T-cell (primary cell): ENCODE data around the gene INTS6L. TPM values are rescaled to one million over a fixed set of nuclear protein-coding genes. Genes with fewer than 3 reads are reported as not detected.

Source experiments
- ATAC-seq, 4 experiments: fragments of 200-7000 bp in 3 of 4; fragments of 150-1000 bp in 1 of 4; cut with Tn5 transposase; replicated peaks in 1 of 4; 1 replicate in 3 of 4; 2 replicates in 1 of 4; pipeline ENCODE4 v1.10.0; 2021; ENCODE audit warnings: moderate library complexity in 3 of 4, mild to moderate bottlenecking in 2 of 4, moderate number of reproducible peaks in 1 of 4
- CTCF ChIA-PET, 2 donors: fragments of 300-600 bp; sonication (Branson Sonifier 250); formaldehyde crosslinking; loops; one replicate each; lab custom pipeline; 2022; ENCODE audit warnings: antibody characterized with exemption in 2 of 2; lab: Charles Lee
- POLR2A ChIA-PET, 2 donors: fragments of 300-600 bp; sonication (Branson Sonifier 250); formaldehyde crosslinking; loops; one replicate each; lab custom pipeline; 2022; ENCODE audit warnings: antibody characterized with exemption in 2 of 2; lab: Charles Lee
- DNase-seq, 35 experiments: peaks; one replicate each; pipeline versions ENCODE4 v3.0.0 to v3.0.0-alpha.2; 2013 to 2023
- H3K27ac ChIP-seq: one replicate; pipeline ENCODE4 v1.5.1; 2013; ENCODE audit warnings: low read length
- H3K27me3 ChIP-seq, 2 experiments: replicated peaks in 1 of 2; 1 replicate in 1 of 2; 2 replicates in 1 of 2; pipeline versions ENCODE4 v1.6.1 to v1.7.0; 2013; ENCODE audit warnings: low read length in 1 of 2, mixed read lengths in 1 of 2; ENCODE audit not compliant: control insufficient read depth in 2 of 2, insufficient read depth in 2 of 2; ENCODE audit errors: extremely low read depth in 1 of 2
- H3K36me3 ChIP-seq, 2 donors: 1 replicate in 1 of 2; 2 replicates in 1 of 2; pipeline versions ENCODE4 v1.6.1 to v1.7.0; 2013; ENCODE audit warnings: low read length in 1 of 2; ENCODE audit not compliant: control insufficient read depth in 2 of 2, insufficient read depth in 1 of 2; ENCODE audit errors: extremely low read depth in 1 of 2
- H3K4me1 ChIP-seq, 2 experiments: 1 replicate in 1 of 2; 2 replicates in 1 of 2; pipeline versions ENCODE4 v1.6.1 to v1.7.0; 2013; ENCODE audit warnings: low read length in 2 of 2, mixed read lengths in 1 of 2; ENCODE audit not compliant: insufficient read depth in 2 of 2, control insufficient read depth in 1 of 2; ENCODE audit errors: extremely low read depth in 1 of 2
- H3K4me3 ChIP-seq, 2 donors: 1 replicate in 1 of 2; 2 replicates in 1 of 2; pipeline versions ENCODE4 v1.5.1 to v1.7.0; 2013; ENCODE audit warnings: mild to moderate bottlenecking in 2 of 2, low read length in 1 of 2, moderate library complexity in 1 of 2; ENCODE audit not compliant: control insufficient read depth in 1 of 2; ENCODE audit errors: extremely low read depth in 1 of 2
- H3K9me3 ChIP-seq: 2 replicates; pipeline ENCODE4 v1.7.0; 2013
- H3K27ac Mint-ChIP-seq, 2 donors: one replicate each; pipeline ENCODE4 v1.8.0; 2020 to 2021; ENCODE audit warnings: mild to moderate bottlenecking in 2 of 2, mixed read lengths in 2 of 2
- H3K27me3 Mint-ChIP-seq, 2 donors: one replicate each; pipeline ENCODE4 v1.8.0; 2021 to 2022; ENCODE audit warnings: mixed read lengths in 2 of 2
- H3K36me3 Mint-ChIP-seq: one replicate; pipeline ENCODE4 v1.8.0; 2021; ENCODE audit warnings: mixed read lengths
- H3K4me1 Mint-ChIP-seq, 3 donors: one replicate each; pipeline ENCODE4 v1.8.0; 2020 to 2022; ENCODE audit warnings: mixed read lengths in 3 of 3, mild to moderate bottlenecking in 1 of 3
- H3K4me3 Mint-ChIP-seq, 3 donors: one replicate each; pipeline ENCODE4 v1.8.0; 2020 to 2022; ENCODE audit warnings: mild to moderate bottlenecking in 3 of 3, mixed read lengths in 3 of 3, moderate library complexity in 3 of 3
- H3K9me3 Mint-ChIP-seq, 3 donors: one replicate each; pipeline ENCODE4 v1.8.0; 2020 to 2022; ENCODE audit warnings: mixed read lengths in 3 of 3
- WGBS: methylation state at CpG from one replicate; pipeline ENCODE4 v1.1.5; 2013; ENCODE audit warnings: missing lambda C conversion rate; ENCODE audit not compliant: insufficient coverage; 5-methylcytosine and 5-hydroxymethylcytosine counted together
- total RNA-seq, 35 experiments: library from RNA in 6 of 35; stranded (reverse) in 6 of 35; fragments of 120-200 nt in 1 of 35; gene quantifications; one replicate each; pipeline versions ENCODE4 v1.2.1 to v1.2.4 and lab custom pipeline; 2013 to 2026

Gene INTS6L, protein sequence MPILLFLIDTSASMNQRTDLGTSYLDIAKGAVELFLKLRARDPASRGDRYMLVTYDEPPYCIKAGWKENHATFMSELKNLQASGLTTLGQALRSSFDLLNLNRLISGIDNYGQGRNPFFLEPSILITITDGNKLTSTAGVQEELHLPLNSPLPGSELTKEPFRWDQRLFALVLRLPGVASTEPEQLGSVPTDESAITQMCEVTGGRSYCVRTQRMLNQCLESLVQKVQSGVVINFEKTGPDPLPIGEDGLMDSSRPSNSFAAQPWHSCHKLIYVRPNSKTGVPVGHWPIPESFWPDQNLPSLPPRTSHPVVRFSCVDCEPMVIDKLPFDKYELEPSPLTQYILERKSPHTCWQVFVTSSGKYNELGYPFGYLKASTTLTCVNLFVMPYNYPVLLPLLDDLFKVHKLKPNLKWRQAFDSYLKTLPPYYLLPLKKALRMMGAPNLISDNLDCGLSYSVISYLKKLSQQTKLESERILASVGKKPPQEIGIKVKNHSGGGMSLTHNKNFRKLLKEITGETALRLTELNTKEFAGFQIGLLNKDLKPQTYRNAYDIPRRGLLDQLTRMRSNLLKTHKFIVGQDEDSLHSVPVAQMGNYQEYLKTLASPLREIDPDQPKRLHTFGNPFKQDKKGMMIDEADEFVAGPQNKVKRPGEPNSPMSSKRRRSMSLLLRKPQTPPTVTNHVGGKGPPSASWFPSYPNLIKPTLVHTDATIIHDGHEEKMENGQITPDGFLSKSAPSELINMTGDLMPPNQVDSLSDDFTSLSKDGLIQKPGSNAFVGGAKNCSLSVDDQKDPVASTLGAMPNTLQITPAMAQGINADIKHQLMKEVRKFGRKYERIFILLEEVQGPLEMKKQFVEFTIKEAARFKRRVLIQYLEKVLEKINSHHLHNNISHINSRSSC
- total RNA-seq (10 to 100 TPM; 28.6 to 41.8 (median 30.4) TPM), total RNA-seq (lab: John Stamatoyannopoulos, UW) (51.7 to 128 (median 102) reads per million in 29 experiments)
- 37.6 TPM for total RNA-seq (2013)

- no peaks in the 10 kb centered on the region for H3K9me3 Mint-ChIP-seq
- Histone ChIP-seq H3K36me3 (no peaks in the 10 kb centered on the region), H3K4me3 (peak within 1 kb of the TSS; percentile 72 to 84), H3K9me3 (no peaks in the 10 kb centered on the region), H3K27me3 (no peaks in the 10 kb centered on the region), H3K27ac (peak within 1 kb of the TSS; percentile 78), H3K4me1 (peaks cover 12 to 13% of the 10 kb centered on the region in 2 experiments)
- peak within 1 kb of the TSS; percentile 96 to 98 (median 97) for H3K4me3 Mint-ChIP-seq
- ATAC-seq (peak; percentile 72 to 77 (median 76)), DNase-seq (peak; percentile 65 to 93 (median 85))
- WGBS: 0% methylated on average over 9 of the region's 50 CpGs
- peaks cover 0 to 10% of the 10 kb centered on the region in 2 donors for H3K27me3 Mint-ChIP-seq
- peak within 1 kb of the TSS; percentile 97 to 99 for H3K27ac Mint-ChIP-seq
- peaks cover 35 to 39% (median 37%) of the 10 kb centered on the region in 3 donors for H3K4me1 Mint-ChIP-seq
- H3K36me3 Mint-ChIP-seq: peaks cover under 1% of the 10 kb centered on the region
- ChIA-PET POLR2A (no interaction called here), CTCF (interaction anchor here in 1 of 2 donors (0.9 kb wide), 1 partner anchor 24 kb away, joined by 3 read pairs; no protein-coding TSS in a partner anchor)
Measured at GRCh38 chrX:135520553-135521404, at the start of gene INTS6L. Gene INTS6L, plus strand, starts transcription at chrX:135520660. Its CDS starts 333 bp downstream, at chrX:135520993.

DNA sequence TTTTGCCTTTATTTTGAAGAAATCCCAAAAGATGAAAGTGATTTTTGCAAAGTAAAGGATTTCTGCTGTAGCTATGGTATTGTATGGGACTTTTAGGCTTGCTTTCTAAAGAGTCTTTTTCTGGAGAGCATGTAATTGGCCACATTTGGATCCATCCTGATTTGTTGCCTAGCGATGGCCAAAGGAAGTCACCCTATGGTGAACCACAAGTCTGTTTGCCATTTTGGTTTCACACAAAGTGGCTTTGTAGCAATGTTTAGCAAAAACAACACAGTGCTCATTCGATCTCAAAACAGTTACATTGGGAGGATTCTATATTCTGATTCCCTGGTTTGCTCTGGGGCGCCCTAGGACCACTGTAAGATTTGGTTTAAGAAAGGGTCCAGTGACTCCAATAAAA, 44.1 kb upstream of the INTS6L start:
- Histone ChIP-seq H3K36me3 (no peaks in the 10 kb centered on the region), H3K27ac (no peak overlapping the region), H3K4me3 (no peak overlapping the region), H3K4me1 (no peaks in the 10 kb centered on the region), H3K27me3 (no peaks in the 10 kb centered on the region), H3K9me3 (no peaks in the 10 kb centered on the region)
- peaks cover 0 to 4% (median 3%) of the 10 kb centered on the region in 3 donors for H3K4me1 Mint-ChIP-seq
- POLR2A ChIA-PET: no interaction called here
- H3K27ac Mint-ChIP-seq: no peak overlapping the region
- H3K36me3 Mint-ChIP-seq: no peaks in the 10 kb centered on the region
- peaks cover 0 to 14% of the 10 kb centered on the region in 2 donors for H3K27me3 Mint-ChIP-seq
- no peaks in the 10 kb centered on the region for H3K9me3 Mint-ChIP-seq
- WGBS: no CpG with 5 or more reads among the region's 3 CpGs
- DNase-seq: no peak
- CTCF ChIA-PET: no interaction called here
- no peak for ATAC-seq
- H3K4me3 Mint-ChIP-seq: no peak overlapping the region

GRCh38 chrX:135477576-135477975, 42.9 kb upstream of the INTS6L start:
- H3K4me3 ChIP-seq: no peak overlapping the region
- H3K4me1 ChIP-seq: no peaks in the 10 kb centered on the region
- Mint-ChIP-seq H3K36me3 (no peaks in the 10 kb centered on the region), H3K4me1 (peaks cover 0 to 4% (median 3%) of the 10 kb centered on the region in 3 donors), H3K9me3 (no peaks in the 10 kb centered on the region), H3K4me3 (no peak overlapping the region), H3K27me3 (peaks cover 0 to 11% of the 10 kb centered on the region in 2 donors), H3K27ac (no peak overlapping the region)
- no peak overlapping the region for H3K27ac ChIP-seq
- DNase-seq (peak in 33 of 35 experiments; percentile 3 to 67 (median 28)), ATAC-seq (peak; percentile 43 to 70 (median 65))
- CTCF ChIA-PET: no interaction called here
- POLR2A ChIA-PET: no interaction called here
- H3K27me3 ChIP-seq: no peaks in the 10 kb centered on the region
- H3K36me3 ChIP-seq: no peaks in the 10 kb centered on the region
- 0% methylated on average over 1 of the region's 3 CpGs for WGBS
- no peaks in the 10 kb centered on the region for H3K9me3 ChIP-seq

DNA sequence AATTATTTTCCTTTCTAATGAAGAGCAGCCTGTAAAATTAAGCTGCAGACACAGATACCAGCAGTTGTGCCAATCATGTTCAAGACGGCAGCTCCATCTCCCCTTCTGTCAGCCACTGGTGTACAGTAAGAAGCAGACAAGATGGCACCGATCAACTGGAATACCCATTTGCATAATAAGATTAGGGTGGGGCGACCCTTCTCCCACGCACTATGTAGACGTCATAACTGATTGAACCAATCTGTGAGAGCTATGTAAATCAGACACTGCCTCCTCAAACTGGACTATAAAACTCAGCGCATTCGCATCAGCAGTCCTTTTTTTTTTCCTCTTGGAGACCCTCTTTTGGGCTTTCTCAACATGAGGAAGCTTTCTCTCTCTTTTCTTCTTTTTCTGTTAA, 40.4 kb upstream of the INTS6L start:
- ATAC-seq: no peak
- H3K4me3 ChIP-seq: no peak overlapping the region
- ChIA-PET POLR2A (no interaction called here), CTCF (interaction anchor here in 1 of 2 donors (1.5 kb wide), 1 partner anchor 294 kb away, joined by 3 read pairs; no protein-coding TSS in a partner anchor)
- no peak overlapping the region for H3K27ac ChIP-seq
- H3K36me3 Mint-ChIP-seq: no peaks in the 10 kb centered on the region
- no peaks in the 10 kb centered on the region for H3K9me3 ChIP-seq
- no peak overlapping the region for H3K4me3 Mint-ChIP-seq
- no peak for DNase-seq
- H3K4me1 ChIP-seq: no peaks in the 10 kb centered on the region
- no peaks in the 10 kb centered on the region for H3K27me3 ChIP-seq
- peaks cover 2 to 16% of the 10 kb centered on the region in 2 donors for H3K27me3 Mint-ChIP-seq
- H3K27ac Mint-ChIP-seq: no peak overlapping the region
- H3K4me1 Mint-ChIP-seq: peaks cover 0 to 4% (median 3%) of the 10 kb centered on the region in 3 donors
- H3K36me3 ChIP-seq: no peaks in the 10 kb centered on the region
- no peaks in the 10 kb centered on the region for H3K9me3 Mint-ChIP-seq
- WGBS: 100% methylated on average over 2 of the region's 7 CpGs

GRCh38 chrX:135481696-135482179, 38.7 kb upstream of the INTS6L start:
- no peak overlapping the region for H3K27ac ChIP-seq
- ChIA-PET POLR2A (no interaction called here), CTCF (interaction anchor here in 1 of 2 donors (0.6 kb wide), 1 partner anchor 79 kb away, joined by 3 read pairs; no protein-coding TSS in a partner anchor)
- DNase-seq: no peak
- no peaks in the 10 kb centered on the region for H3K36me3 ChIP-seq
- ATAC-seq: no peak
- H3K36me3 Mint-ChIP-seq: no peaks in the 10 kb centered on the region
- H3K4me1 ChIP-seq: no peaks in the 10 kb centered on the region
- WGBS: no CpG with 5 or more reads among the region's 7 CpGs
- no peaks in the 10 kb centered on the region for H3K27me3 ChIP-seq
- no peak overlapping the region for H3K4me3 ChIP-seq
- H3K27ac Mint-ChIP-seq: no peak overlapping the region
- H3K4me1 Mint-ChIP-seq: peaks cover 0 to 3% (median 2%) of the 10 kb centered on the region in 3 donors
- H3K9me3 ChIP-seq: no peaks in the 10 kb centered on the region
- peaks cover 2 to 22% of the 10 kb centered on the region in 2 donors for H3K27me3 Mint-ChIP-seq
- no peaks in the 10 kb centered on the region for H3K9me3 Mint-ChIP-seq
- H3K4me3 Mint-ChIP-seq: no peak overlapping the region
